H1 (cell line): ENCODE data around the gene COL4A4. TPM values are rescaled to one million over a fixed set of nuclear protein-coding genes. Genes with fewer than 3 reads are reported as not detected.
A peak's percentile ranks its signal among the peaks of the same experiment; 100 is the strongest.

ENCODE experiments used
- CTCF ChIA-PET: fragments of 300-600 bp; sonication (Branson Sonifier 250); formaldehyde crosslinking; loops from one replicate; lab custom pipeline; 2021; ENCODE audit not compliant: partially characterized antibody; lab: Charles Lee
- POLR2A ChIA-PET: fragments of 300-600 bp; sonication (Branson Sonifier 250); formaldehyde crosslinking; loops from one replicate; lab custom pipeline; 2021; ENCODE audit warnings: inconsistent platforms; ENCODE audit not compliant: partially characterized antibody; lab: Charles Lee
- DNase-seq, 2 experiments: peaks; one replicate each; pipeline versions ENCODE4 v3.0.0 to v3.0.0-alpha.2; 2010 to 2022; ENCODE audit warnings: low spot score in 2 of 2, low read depth in 1 of 2, mixed read lengths in 1 of 2
- FAIRE-seq: peaks from 2 replicates; lab custom pipeline; 2011; peaks lifted over from hg19 to GRCh38; lab: Jason Lieb, UNC
- H2AFZ ChIP-seq: 2 replicates; pipeline ENCODE4 v1.8.1; 2012; ENCODE audit warnings: low read length, inconsistent platforms
- H2AK5ac ChIP-seq: 2 replicates; pipeline ENCODE4 v1.6.1; 2013; ENCODE audit warnings: low read depth, low read length
- H2BK120ac ChIP-seq: replicated peaks from 2 replicates; pipeline ENCODE3; 2013; ENCODE audit warnings: low read depth, low read length, inconsistent platforms
- H2BK12ac ChIP-seq: 2 replicates; pipeline ENCODE4 v1.6.1; 2013; ENCODE audit warnings: low read depth, low read length
- H2BK15ac ChIP-seq: 2 replicates; pipeline ENCODE4 v1.6.1; 2013; ENCODE audit warnings: low read length
- H2BK20ac ChIP-seq: 2 replicates; pipeline ENCODE4 v1.6.1; 2013; ENCODE audit warnings: low read length
- H2BK5ac ChIP-seq: 2 replicates; pipeline ENCODE4 v1.6.1; 2013; ENCODE audit warnings: low read depth, low read length
- H3K14ac ChIP-seq: 2 replicates; pipeline ENCODE4 v1.6.1; 2013; ENCODE audit warnings: inconsistent platforms; ENCODE audit not compliant: insufficient read length
- H3K18ac ChIP-seq: 2 replicates; pipeline ENCODE4 v1.6.1; 2013; ENCODE audit warnings: low read length; ENCODE audit errors: extremely low read depth
- H3K23ac ChIP-seq: 2 replicates; pipeline ENCODE4 v1.6.1; 2013; ENCODE audit warnings: inconsistent platforms; ENCODE audit not compliant: insufficient read length
- H3K23me2 ChIP-seq: 2 replicates; pipeline ENCODE4 v1.6.1; 2013; ENCODE audit warnings: low read depth, low read length
- H3K27ac ChIP-seq: 2 replicates; pipeline ENCODE4 v1.6.1; 2011; ENCODE audit warnings: low read depth, low read length, inconsistent platforms
- H3K27me3 ChIP-seq, 4 experiments: replicated peaks in 1 of 4; 1 replicate in 1 of 4; 2 replicates in 3 of 4; pipeline versions ENCODE4 v1.6.1 to v1.8.1; 2011 to 2013; ENCODE audit warnings: low read length in 3 of 4, mild to moderate bottlenecking in 3 of 4, inconsistent platforms in 2 of 4, mixed read lengths in 2 of 4, moderate library complexity in 1 of 4; ENCODE audit not compliant: control insufficient read depth in 3 of 4, insufficient read depth in 3 of 4; ENCODE audit errors: extremely low read depth in 1 of 4
- H3K36me3 ChIP-seq, 4 experiments: 2 replicates each; pipeline versions ENCODE4 v1.6.1 to v1.8.1; 2011 to 2013; ENCODE audit warnings: mild to moderate bottlenecking in 4 of 4, low read length in 3 of 4, moderate library complexity in 2 of 4, control low read depth in 1 of 4, inconsistent platforms in 1 of 4; ENCODE audit not compliant: insufficient read depth in 4 of 4, control insufficient read depth in 2 of 4
- H3K4ac ChIP-seq: replicated peaks from 2 replicates; pipeline ENCODE3; 2013; ENCODE audit warnings: low read length, low read depth, mixed read lengths, inconsistent platforms; ENCODE audit not compliant: insufficient read length
- H3K4me1 ChIP-seq, 4 experiments: replicated peaks in 1 of 4; 1 replicate in 1 of 4; 2 replicates in 3 of 4; pipeline versions ENCODE4 v1.6.1 to v1.8.1; 2011 to 2013; ENCODE audit warnings: low read length in 3 of 4, inconsistent platforms in 2 of 4, mixed read lengths in 1 of 4; ENCODE audit not compliant: insufficient read depth in 4 of 4, control insufficient read depth in 3 of 4
- H3K4me2 ChIP-seq, 2 experiments: 2 replicates each; pipeline versions ENCODE4 v1.6.1 to v1.8.1; 2011 to 2013; ENCODE audit warnings: low read depth in 2 of 2, low read length in 2 of 2, control low read depth in 1 of 2, inconsistent platforms in 1 of 2, mild to moderate bottlenecking in 1 of 2; ENCODE audit not compliant: insufficient read depth in 1 of 2
- H3K4me3 ChIP-seq, 4 experiments: fragments of 200-600, 300-600 bp in 1 of 4; sonication (generic), shearing (Covaris generic), sonication (Bioruptor Twin) in 1 of 4; 2 replicates each; pipeline versions ENCODE4 v1.5.1 to v1.8.1; 2011 to 2016; ENCODE audit warnings: low read length in 4 of 4, low read depth in 3 of 4, control low read depth in 2 of 4, inconsistent platforms in 2 of 4, mild to moderate bottlenecking in 2 of 4, mixed read lengths in 1 of 4, moderate library complexity in 1 of 4; ENCODE audit not compliant: insufficient read depth in 2 of 4; ENCODE audit errors: extremely low read depth in 1 of 4
- H3K56ac ChIP-seq: replicated peaks from 2 replicates; pipeline ENCODE3; 2013; ENCODE audit warnings: low read depth, mild to moderate bottlenecking, mixed read lengths, low read length, inconsistent platforms; ENCODE audit not compliant: insufficient read length
- H3K79me1 ChIP-seq: 2 replicates; pipeline ENCODE4 v1.6.1; 2013; ENCODE audit warnings: low read depth, low read length, control low read depth
- H3K79me2 ChIP-seq, 2 experiments: 2 replicates each; pipeline versions ENCODE4 v1.6.1 to v1.8.1; 2012 to 2013; ENCODE audit warnings: low read length in 2 of 2, mild to moderate bottlenecking in 2 of 2, inconsistent platforms in 1 of 2; ENCODE audit not compliant: insufficient read depth in 2 of 2, control insufficient read depth in 1 of 2
- H3K9ac ChIP-seq, 4 experiments: replicated peaks in 1 of 4; 1 replicate in 1 of 4; 2 replicates in 3 of 4; pipeline versions ENCODE4 v1.6.1 to v1.8.1; 2011 to 2013; ENCODE audit warnings: low read depth in 3 of 4, low read length in 3 of 4, control low read depth in 2 of 4, mild to moderate bottlenecking in 2 of 4, moderate library complexity in 2 of 4, inconsistent platforms in 1 of 4; ENCODE audit errors: extremely low read depth in 1 of 4
- H3K9me3 ChIP-seq, 2 experiments: 2 replicates each; pipeline versions ENCODE4 v1.6.1 to v1.8.1; 2012 to 2013; ENCODE audit warnings: mild to moderate bottlenecking in 2 of 2, moderate library complexity in 2 of 2, control low read depth in 1 of 2, inconsistent platforms in 1 of 2, low read depth in 1 of 2, low read length in 1 of 2, mixed read lengths in 1 of 2; ENCODE audit not compliant: insufficient read depth in 2 of 2
- H4K20me1 ChIP-seq, 2 experiments: replicated peaks in 1 of 2; 2 replicates each; pipeline versions ENCODE3 to v1.8.1; 2011 to 2013; ENCODE audit warnings: inconsistent platforms in 2 of 2, low read length in 2 of 2, mild to moderate bottlenecking in 1 of 2; ENCODE audit not compliant: insufficient read depth in 2 of 2, control insufficient read depth in 1 of 2
- H4K5ac ChIP-seq: 2 replicates; pipeline ENCODE4 v1.6.1; 2013; ENCODE audit warnings: low read length, low read depth, mixed read lengths, inconsistent platforms; ENCODE audit not compliant: insufficient read length
- H4K8ac ChIP-seq: 2 replicates; pipeline ENCODE4 v1.8.0; 2013; ENCODE audit warnings: mild to moderate bottlenecking, moderate library complexity, low read length, inconsistent platforms; ENCODE audit not compliant: insufficient read depth; ENCODE audit errors: extremely low read depth
- H4K91ac ChIP-seq: replicated peaks from 2 replicates; pipeline ENCODE3; 2013; ENCODE audit warnings: low read length, mixed read lengths, inconsistent platforms; ENCODE audit not compliant: insufficient read length
- BACH1 ChIP-seq: IDR thresholded peaks from 2 replicates; pipeline ENCODE4 v1.6.1; 2012; ENCODE audit warnings: low read length, improper control_type of control experiment
- CREB1 ChIP-seq: IDR thresholded peaks from 2 replicates; pipeline ENCODE4 v1.6.1; 2012; ENCODE audit warnings: inconsistent platforms
- MAFK ChIP-seq: IDR thresholded peaks from 2 replicates; pipeline ENCODE4 v1.6.1; 2012; ENCODE audit warnings: low read depth, mild to moderate bottlenecking, improper control_type of control experiment, low read length
- POU5F1 ChIP-seq: IDR thresholded peaks from 2 replicates; pipeline ENCODE4 v1.6.1; 2011; ENCODE audit warnings: low read depth, mild to moderate bottlenecking, low read length, moderate library complexity
- WGBS, 2 experiments: shearing (Covaris generic) in 1 of 2; methylation state at CpG; one replicate each; pipeline versions ENCODE4 v1.1.6 to v1.1.7; 2013 to 2015; ENCODE audit warnings: low lambda C conversion rate in 2 of 2, mixed read lengths in 2 of 2, inconsistent platforms in 1 of 2, low coverage in 1 of 2, missing lambda C conversion rate in 1 of 2; ENCODE audit not compliant: insufficient replicate concordance in 2 of 2, insufficient coverage in 1 of 2, insufficient read length in 1 of 2; ENCODE audit errors: extremely low coverage in 1 of 2, missing lambda C conversion rate in 1 of 2; 5-methylcytosine and 5-hydroxymethylcytosine counted together
- polyA plus RNA-seq, 7 experiments: library from polyadenylated mRNA; depleted of rRNA in 3 of 7; stranded (reverse) in 5 of 7; unstranded in 2 of 7; fragments of >200 nt in 5 of 7; fragments of 200-250 nt in 2 of 7; gene quantifications; 1 replicate in 5 of 7; 2 replicates in 1 of 7; 4 replicates in 1 of 7; pipeline versions ENCODE4 v1.2.1 to v1.2.3, GENCODE V29; 2011 to 2013; ENCODE audit warnings: missing spikeins in 2 of 7, mixed read lengths in 2 of 7
- total RNA-seq: library from RNA; stranded (reverse); fragmentation: NEBNext Ultra II Directional; extraction: Animal tissue kit (Norgen Biotek cat#: 25700); gene quantifications from 2 replicates; pipeline ENCODE4 v1.2.1, GENCODE V29; 2021

Gene COL4A4
- total and polyA plus RNA-seq, 2 of the 8 experiments (the other 6 are each of a cell fraction or from before 2014, with no cell fraction given) = 0.33 to 1.7 TPM

DNA sequence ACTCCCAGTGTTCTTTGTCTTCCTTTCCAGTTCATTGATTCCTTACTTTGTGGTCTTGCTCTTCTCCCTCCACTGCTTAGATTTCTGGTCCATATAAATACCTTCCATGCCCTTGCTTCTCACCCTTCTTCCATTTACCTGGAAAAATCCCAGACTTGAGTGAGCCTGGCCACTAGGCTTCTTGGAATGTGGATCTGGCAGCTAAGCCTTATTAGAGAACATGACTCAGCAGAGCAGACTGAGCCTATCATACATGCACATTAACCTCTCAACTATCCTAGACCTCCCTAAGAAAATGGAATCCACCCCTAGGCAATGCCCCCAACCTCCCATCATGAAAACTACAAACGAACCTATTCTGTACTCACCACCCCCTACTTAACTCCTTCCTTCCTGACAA is 200.5 kb downstream of the COL4A4 start:
- H2AK5ac ChIP-seq = no peak overlapping the region
- no peak overlapping the region for H2BK120ac ChIP-seq
- no peak overlapping the region for H4K91ac ChIP-seq
- H2BK15ac ChIP-seq = no peak overlapping the region
- H2BK12ac ChIP-seq = no peak overlapping the region
- no peak overlapping the region for H3K4me2 ChIP-seq
- H3K4me1 ChIP-seq = peaks cover 0 to 6% (median 0%) of the 10 kb centered on the region in 4 experiments; a peak in 2 of 7 replicates
- no peaks in the 10 kb centered on the region for H3K27me3 ChIP-seq
- FAIRE-seq (no peak), DNase-seq (no peak)
- no peak overlapping the region for H2AFZ ChIP-seq
- peak; percentile 70 for TF ChIP-seq BACH1
- 0 out of 2 replicates have a peak, but pooled peaks have one; percentile 34 for TF ChIP-seq MAFK
- TF ChIP-seq POU5F1 = no peak
- TF ChIP-seq CREB1 = no peak
- H3K4me3 ChIP-seq = no peak overlapping the region
- no peak overlapping the region for H2BK5ac ChIP-seq
- no peak overlapping the region for H4K5ac ChIP-seq
- H3K14ac ChIP-seq = no peak overlapping the region
- H3K23me2 ChIP-seq = no peaks in the 10 kb centered on the region
- no peaks in the 10 kb centered on the region for H3K79me1 ChIP-seq
- H3K18ac ChIP-seq = no peak overlapping the region
- no peak overlapping the region for H3K9ac ChIP-seq
- no peak overlapping the region for H3K56ac ChIP-seq
- H3K23ac ChIP-seq = no peak overlapping the region
- ChIA-PET CTCF (interaction anchor here (1.4 to 1.5 kb wide), 2 partner anchors 12 to 153 kb away, joined by 3 read pairs; no protein-coding TSS in a partner anchor), POLR2A (no interaction called here)
- H3K36me3 ChIP-seq = no peaks in the 10 kb centered on the region
- no peak overlapping the region for H3K27ac ChIP-seq
- H3K9me3 ChIP-seq = peaks cover 0 to 4% of the 10 kb centered on the region in 2 experiments; a peak in 2 of 4 replicates
- H4K20me1 ChIP-seq = no peaks in the 10 kb centered on the region
- H4K8ac ChIP-seq = no peak overlapping the region
- no peaks in the 10 kb centered on the region for H3K79me2 ChIP-seq
- no peak overlapping the region for H3K4ac ChIP-seq
- WGBS, 2 experiments = 71% methylated on average over 1 of the region's 1 CpG; no CpG with 5 or more reads in 1 of the 2 experiments
- H2BK20ac ChIP-seq = no peak overlapping the region
